Spleen (tissue), 7 donors: ENCODE measurements around the gene TEX30.

ENCODE experiments used
- CTCF ChIP-seq, 11 experiments: fragments of 200-600 bp in 7 of 11; fragments of 450-650 bp in 4 of 11; sonication (generic) in 4 of 11; IDR thresholded peaks in 8 of 11; conservative IDR thresholded peaks in 3 of 11; 1 replicate in 7 of 11; 2 replicates in 4 of 11; pipeline versions ENCODE4 v1.4.0 to v1.8.0; 2016 to 2021; ENCODE audit warnings: antibody characterized with exemption in 11 of 11, inconsistent platforms in 4 of 11, mild to moderate bottlenecking in 1 of 11
- POLR2AphosphoS5 ChIP-seq, 3 donors: sonication (generic); formaldehyde crosslinking; IDR thresholded peaks; one replicate each; pipeline ENCODE4 v1.5.1; 2017; ENCODE audit warnings: antibody characterized with exemption in 3 of 3
- donor health status: DM: no; HTN: no; CAD: no; lungs with moderate emphysema.
- donor health status: DM: no; HTN: no; CAD: no.
- donor health status: DM: no; HTN: no; CAD: no.

- no peak for TF ChIP-seq POLR2AphosphoS5 (IDR thresholded peaks at IDR 0.05)
- no peak for TF ChIP-seq CTCF (IDR thresholded peaks at IDR 0.05 in 8 of 11, conservative IDR thresholded peaks at IDR 0.05 in 3 of 11)
Observed at GRCh38 chr13:102788683-102789082, 15.1 kb upstream of the TEX30 start.
